GM18873 (cell line): ENCODE data around the gene RBM47.
"Not testable (repeated sequence)": the region's sequence is repeated elsewhere in the genome, so short reads cannot be mapped to it uniquely, and the experiment has no call there.

Experiments used
- ATAC-seq: cut with Tn5 transposase; IDR thresholded peaks from one replicate; pipeline ENCODE4 v1.9.1; 2021; ENCODE audit warnings: mild to moderate bottlenecking, moderate library complexity, moderate number of reproducible peaks; ENCODE audit not compliant: unreplicated experiment, low FRiP score

Gene RBM47

GRCh38 chr4:40421839-40422708 lies 207.6 kb downstream of the RBM47 start:
- ATAC-seq: no peak

- no peak for ATAC-seq
Measured at GRCh38 chr4:40419231-40419912, 210.3 kb downstream of the RBM47 start.

GRCh38 chr4:40418430-40419230 lies 211.0 kb downstream of the RBM47 start:
- no peak for ATAC-seq

DNA sequence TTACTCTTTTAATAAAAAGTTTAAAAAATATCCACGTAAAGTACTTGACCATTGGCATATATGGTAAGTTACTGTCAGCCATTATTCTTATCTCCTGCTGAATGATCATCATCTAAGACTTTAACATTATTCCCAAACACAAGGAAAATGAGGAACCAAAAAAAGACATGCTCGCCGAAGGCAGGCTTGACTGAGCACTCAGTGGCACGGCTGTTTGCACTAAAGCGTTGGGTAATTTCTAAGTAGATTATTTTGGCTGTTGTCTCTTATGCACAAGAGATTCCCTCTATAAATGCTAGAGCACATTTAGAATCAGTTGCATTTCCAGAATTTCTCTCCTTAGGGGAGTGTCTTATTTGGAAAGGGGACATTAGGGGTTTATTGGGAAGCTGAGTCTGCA lies 211.7 kb downstream of the RBM47 start:
- ATAC-seq: no peak

DNA sequence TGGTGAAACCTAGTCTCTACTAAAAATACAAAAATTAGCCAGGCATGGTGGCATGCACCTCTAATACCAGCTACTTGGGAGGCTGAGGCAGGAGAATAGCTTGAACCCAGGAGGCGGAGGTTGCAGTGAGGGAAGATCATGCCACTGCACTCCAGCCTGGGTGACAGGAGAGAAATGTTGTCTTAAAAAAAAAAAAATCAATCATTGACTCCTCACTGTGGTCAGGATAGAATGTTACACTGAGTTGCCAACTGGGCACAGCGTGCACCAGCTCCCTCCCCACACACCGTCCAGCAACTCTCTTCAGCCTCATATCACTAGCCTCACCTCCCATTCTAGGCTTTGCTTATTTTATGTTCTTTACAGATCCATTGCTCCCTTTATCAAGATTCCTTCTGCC lies 215.0 kb downstream of the RBM47 start:
- ATAC-seq: no peak

GRCh38 chr4:40412866-40413795 lies 216.5 kb downstream of the RBM47 start:
- ATAC-seq: no peak

- ATAC-seq: no peak
Measured at GRCh38 chr4:40412388-40412787, 217.3 kb downstream of the RBM47 start.

DNA sequence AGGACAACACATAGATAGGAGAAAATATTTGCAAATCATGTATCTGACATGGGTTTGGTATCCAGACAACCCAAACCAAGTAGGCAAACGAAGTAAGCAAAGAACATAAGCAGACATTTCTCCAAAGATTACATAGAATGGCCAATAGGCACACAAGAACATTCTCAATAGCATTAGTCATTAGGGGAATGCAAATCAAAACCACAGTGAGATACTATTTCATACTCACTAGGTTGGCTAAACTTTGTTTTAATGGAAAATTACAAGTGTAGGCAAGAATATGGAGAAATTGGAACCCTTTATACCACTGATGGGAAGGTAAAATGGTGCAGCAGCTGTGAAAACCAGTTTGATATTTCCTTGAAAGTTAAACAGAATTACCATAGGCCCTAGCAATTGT lies 219.8 kb downstream of the RBM47 start:
- ATAC-seq: no peak

DNA sequence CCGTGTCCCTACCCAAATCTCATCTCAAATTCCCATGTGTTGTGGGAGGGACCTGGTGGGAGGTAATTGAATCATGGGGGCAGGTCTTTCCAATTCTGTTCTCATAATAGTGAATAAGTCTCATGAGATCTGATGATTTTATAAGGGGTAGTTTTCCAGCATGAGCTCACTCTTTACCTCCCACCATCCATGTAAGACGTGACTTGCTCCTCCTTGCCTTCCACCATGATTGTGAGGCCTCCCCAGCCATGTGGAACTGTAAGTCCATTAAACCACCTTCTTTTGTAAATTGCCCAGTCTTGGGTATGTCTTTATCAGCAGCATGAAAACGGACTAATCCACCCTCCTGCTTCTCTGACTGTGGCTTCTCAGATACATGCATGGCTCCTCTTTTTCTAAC lies 222.2 kb downstream of the RBM47 start:
- not testable (repeated sequence) for ATAC-seq

DNA sequence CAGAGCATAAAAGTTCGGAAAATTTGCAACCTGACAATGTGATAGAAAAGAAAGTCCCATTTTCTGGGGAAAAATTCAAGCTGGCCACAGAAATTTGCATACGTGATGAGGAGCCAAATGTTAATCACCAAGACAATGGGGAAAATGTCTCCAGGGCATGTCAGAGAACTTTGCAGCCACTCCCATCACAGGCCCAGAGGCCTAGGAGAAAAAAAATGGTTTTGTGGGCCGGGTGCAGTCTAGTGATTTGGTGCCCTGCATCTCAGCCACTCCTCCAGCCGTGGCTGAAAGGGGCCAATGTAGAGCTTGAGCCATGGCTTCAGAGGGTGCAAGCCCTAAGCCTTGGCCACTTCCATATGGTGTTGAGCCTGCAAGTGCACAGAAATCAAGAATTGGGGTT lies 223.3 kb downstream of the RBM47 start:
- ATAC-seq: no peak

DNA sequence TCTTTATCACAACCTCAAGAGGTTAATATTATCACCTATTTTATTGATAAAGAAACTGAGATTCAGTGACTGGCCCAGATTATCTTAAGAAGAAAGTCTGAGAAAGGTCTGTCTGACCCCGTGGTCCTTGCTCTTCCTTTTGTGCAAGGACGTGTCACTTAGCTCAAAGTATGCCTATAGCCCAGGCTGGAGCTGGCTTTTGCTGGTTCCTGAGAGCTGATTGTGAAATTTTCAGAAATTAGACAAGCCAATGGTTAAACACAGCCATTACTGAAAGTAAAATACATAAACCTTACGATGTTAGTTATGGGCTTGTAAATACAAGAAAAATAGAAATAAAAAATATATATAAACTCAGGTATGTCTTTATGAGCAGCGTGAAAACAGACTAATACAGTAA lies 224.5 kb downstream of the RBM47 start:
- ATAC-seq: no peak

DNA sequence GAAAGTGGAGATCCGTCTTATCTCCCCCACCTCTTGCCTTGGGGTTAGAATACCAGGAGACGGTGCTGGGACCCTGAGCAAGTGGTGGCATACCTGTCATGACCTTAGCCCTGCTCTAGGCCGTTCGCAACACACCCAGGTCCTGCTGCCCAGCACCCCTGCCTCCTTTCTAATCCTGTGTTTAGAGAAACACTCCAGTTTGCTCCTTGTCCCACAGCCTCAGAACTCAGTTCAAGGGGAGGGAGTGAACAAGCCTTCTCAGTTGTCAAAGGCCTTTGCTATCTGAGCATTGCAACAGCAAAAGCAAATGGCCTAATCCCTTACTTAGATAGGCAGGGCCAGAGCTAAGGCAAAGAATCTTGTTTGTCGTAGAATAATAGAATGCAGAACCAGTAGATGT lies 226.6 kb downstream of the RBM47 start:
- no peak for ATAC-seq

DNA sequence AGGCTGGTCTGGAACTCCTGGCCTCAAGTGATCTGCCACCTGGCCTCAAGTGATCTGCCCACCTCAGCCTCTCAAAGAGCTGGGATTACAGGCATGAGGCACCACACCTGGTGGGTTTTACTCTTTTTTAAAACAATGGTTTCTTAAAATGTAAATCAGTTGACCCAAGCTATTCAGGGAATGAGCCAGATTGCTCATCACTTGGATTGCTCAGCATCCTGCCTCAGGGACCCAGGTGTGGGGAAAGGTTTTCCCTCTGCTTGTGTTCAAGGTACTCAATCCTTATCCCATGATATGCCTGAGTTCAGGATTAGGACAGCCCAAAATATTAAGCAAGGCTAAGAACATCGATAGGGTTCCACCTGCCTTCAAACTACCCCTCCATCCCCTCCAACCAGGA lies 227.1 kb downstream of the RBM47 start:
- ATAC-seq: no peak

- ATAC-seq: no peak
Measured at GRCh38 chr4:40401631-40402030, 228.0 kb downstream of the RBM47 start.

DNA sequence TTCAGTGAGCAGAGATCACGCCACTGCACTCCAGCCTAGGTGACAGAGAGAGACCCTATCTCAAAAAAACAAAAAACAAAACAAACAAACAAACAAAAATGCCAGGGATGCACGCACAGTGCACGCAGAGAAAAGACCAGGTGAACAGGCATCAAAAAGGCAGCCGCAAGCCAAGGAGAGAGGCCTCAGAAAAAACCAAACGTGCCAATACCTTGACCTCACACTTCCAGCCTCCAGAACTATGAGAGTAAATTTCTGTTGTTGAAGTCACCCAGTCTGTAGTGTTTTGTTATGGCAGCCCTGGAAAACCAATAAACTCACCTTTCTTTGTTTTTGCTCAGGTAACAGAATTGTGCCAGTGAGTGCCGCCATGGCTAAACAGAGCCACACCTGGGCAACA lies 228.6 kb downstream of the RBM47 start:
- no peak for ATAC-seq

DNA sequence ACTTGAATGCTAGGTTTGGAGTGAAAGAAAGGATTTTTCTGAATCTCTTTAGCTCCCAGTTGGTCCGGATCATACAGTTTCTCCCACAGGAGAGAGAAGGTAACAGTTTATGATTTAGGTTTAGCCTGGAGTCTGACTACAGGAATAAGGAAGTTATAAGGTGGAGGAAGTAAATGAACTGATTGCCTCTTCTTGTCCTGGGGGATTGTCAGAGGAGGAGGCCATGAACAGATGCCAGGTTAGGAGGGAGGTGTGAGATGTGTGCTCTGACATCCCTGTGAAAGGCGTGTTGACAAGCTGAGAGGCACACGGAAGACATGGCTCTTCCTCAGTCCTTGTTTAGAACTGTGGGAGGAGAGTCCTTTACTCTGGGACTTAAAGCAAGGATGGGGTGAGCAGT lies 230.1 kb downstream of the RBM47 start:
- ATAC-seq: no peak

- ATAC-seq: no peak
Measured at GRCh38 chr4:40395908-40396793, 233.5 kb downstream of the RBM47 start.

GRCh38 chr4:40395166-40395900 lies 234.3 kb downstream of the RBM47 start:
- ATAC-seq: no peak
